CD4-positive, alpha-beta T cell (primary cell): ENCODE data around the gene LMBR1L. TPM values are rescaled to one million over a fixed set of nuclear protein-coding genes. Genes with fewer than 3 reads are reported as not detected.
A peak's percentile ranks its signal among the peaks of the same experiment; 100 is the strongest.

Experiments
- ATAC-seq: fragments of 200-7000 bp; cut with Tn5 transposase; one replicate; pipeline ENCODE4 v1.10.0; 2022; ENCODE audit warnings: mild to moderate bottlenecking; ENCODE audit not compliant: poor library complexity
- CTCF ChIA-PET: fragments of 350-600 bp; sonication (Branson Sonifier 250); formaldehyde crosslinking; loops from one replicate; lab custom pipeline; 2021; ENCODE audit warnings: antibody characterized with exemption, inconsistent platforms; lab: Charles Lee
- POLR2A ChIA-PET: fragments of 350-600 bp; sonication (Branson Sonifier 250); formaldehyde crosslinking; loops from one replicate; lab custom pipeline; 2021; ENCODE audit warnings: antibody characterized with exemption, inconsistent platforms; lab: Charles Lee
- DNase-seq, 14 experiments: peaks; one replicate each; pipeline ENCODE4 v3.0.0-alpha.2; 2013 to 2020; ENCODE audit warnings: mixed read lengths in 2 of 14
- H3K27ac ChIP-seq, 2 donors: one replicate each; pipeline versions ENCODE4 v1.5.1 to v1.7.0; 2013; ENCODE audit warnings: low read length in 2 of 2, low read depth in 1 of 2, mild to moderate bottlenecking in 1 of 2
- H3K27me3 ChIP-seq, 2 experiments: 1 replicate in 1 of 2; 2 replicates in 1 of 2; pipeline versions ENCODE4 v1.6.1 to v1.7.0; 2013; ENCODE audit warnings: low read length in 2 of 2, control low read depth in 1 of 2, mild to moderate bottlenecking in 1 of 2, moderate library complexity in 1 of 2; ENCODE audit not compliant: insufficient read depth in 2 of 2, control insufficient read depth in 1 of 2
- H3K36me3 ChIP-seq: one replicate; pipeline ENCODE4 v1.6.1; 2013; ENCODE audit warnings: low read length, control low read depth; ENCODE audit not compliant: insufficient read depth
- H3K4me1 ChIP-seq: one replicate; pipeline ENCODE4 v1.6.1; 2013; ENCODE audit warnings: low read length, control low read depth; ENCODE audit not compliant: insufficient read depth
- H3K4me3 ChIP-seq: one replicate; pipeline ENCODE4 v1.5.1; 2013; ENCODE audit warnings: mild to moderate bottlenecking, low read length, moderate library complexity
- H3K9me3 ChIP-seq, 2 experiments: 1 replicate in 1 of 2; 2 replicates in 1 of 2; pipeline versions ENCODE4 v1.6.1 to v1.7.0; 2013; ENCODE audit warnings: low read length in 2 of 2, mild to moderate bottlenecking in 2 of 2, control low read depth in 1 of 2, moderate library complexity in 1 of 2; ENCODE audit not compliant: control insufficient read depth in 1 of 2, insufficient read depth in 1 of 2
- H3K27ac Mint-ChIP-seq: one replicate; pipeline ENCODE4 v1.8.0; 2020; ENCODE audit warnings: mixed read lengths
- H3K27me3 Mint-ChIP-seq: one replicate; pipeline ENCODE4 v1.8.0; 2021; ENCODE audit warnings: mixed read lengths
- H3K36me3 Mint-ChIP-seq: one replicate; pipeline ENCODE4 v1.8.0; 2021; ENCODE audit warnings: low read depth, mixed read lengths
- H3K4me1 Mint-ChIP-seq: one replicate; pipeline ENCODE4 v1.8.0; 2021; ENCODE audit warnings: low read depth, mixed read lengths
- H3K4me3 Mint-ChIP-seq: one replicate; pipeline ENCODE4 v1.8.0; 2020; ENCODE audit warnings: mild to moderate bottlenecking, mixed read lengths
- H3K9me3 Mint-ChIP-seq: one replicate; pipeline ENCODE4 v1.8.0; 2020; ENCODE audit warnings: mixed read lengths
- CTCF ChIP-seq: fragments of 200-600 bp; IDR thresholded peaks from one replicate; pipeline ENCODE4 v1.8.0; 2022; ENCODE audit warnings: antibody characterized with exemption, mild to moderate bottlenecking
- intact Hi-C, 2 experiments: fragments of 100-400 bp; cut with DNase I in 1 of 2; cut with micrococcal nuclease in 1 of 2; formaldehyde crosslinking; loops; one replicate each; pipeline versions ENCODE4 v1.15.1 to v1.9.0; 2023 to 2025; cut with DNase I, micrococcal nuclease
- total RNA-seq, 174 experiments: library from RNA in 2 of 174; stranded (reverse) in 2 of 174; gene quantifications; one replicate each; pipeline ENCODE4 v1.2.3 and lab custom pipeline; 2021 to 2026

LMBR1L gene
- total RNA-seq, 2 experiments from 2014 or later, result 401 to 418 TPM

DNA sequence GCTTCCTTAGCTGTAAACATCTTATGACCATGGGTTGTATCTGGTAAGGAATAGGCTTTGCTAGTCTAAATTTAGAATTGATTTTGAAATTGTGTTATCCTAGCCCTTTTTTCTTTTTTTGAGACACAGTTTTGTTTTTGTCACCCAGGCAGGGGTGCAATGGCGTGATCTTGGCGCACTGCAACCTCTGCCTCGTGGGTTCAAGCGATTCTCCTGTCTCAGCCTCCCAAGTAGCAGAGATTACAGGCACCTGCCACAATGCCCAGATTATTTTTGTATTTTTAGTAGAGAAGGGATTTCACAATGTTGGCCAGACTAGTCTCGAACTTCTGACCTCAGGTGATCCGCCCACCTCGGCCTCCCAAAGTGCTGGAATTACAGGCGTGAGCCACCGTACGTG is 22.9 kb upstream of the LMBR1L start:
- ChIA-PET CTCF (interaction anchor here (4.4 kb wide), 1 partner anchor 102 kb away, joined by 20 read pairs; no protein-coding TSS in a partner anchor), POLR2A (interaction anchor here (4.6 to 4.7 kb wide), 2 partner anchors 25 to 55 kb away, joined by 178 to 374 read pairs; partner anchors contain the start of genes LMBR1L and TUBA1A)
- no peak overlapping the region for H3K27ac ChIP-seq
- no peaks in the 10 kb centered on the region for H3K9me3 ChIP-seq
- Mint-ChIP-seq H3K36me3 (peaks cover 26% of the 10 kb centered on the region), H3K4me3 (peak overlapping the region; percentile 20), H3K9me3 (no peaks in the 10 kb centered on the region), H3K27ac (peak overlapping the region; percentile 30), H3K27me3 (no peaks in the 10 kb centered on the region), H3K4me1 (peaks cover 34% of the 10 kb centered on the region)
- H3K27me3 ChIP-seq, result no peaks in the 10 kb centered on the region
- ATAC-seq (no peak), DNase-seq (no peak)
- no peak for TF ChIP-seq CTCF
- H3K4me3 ChIP-seq, result no peak overlapping the region
- peaks cover 9% of the 10 kb centered on the region for H3K36me3 ChIP-seq
- peaks cover 27% of the 10 kb centered on the region for H3K4me1 ChIP-seq
- intact Hi-C loops, result loop anchor here in 1 of 2 experiments (2.0 to 5.0 kb wide), 3 partner anchors 49 to 189 kb away; partner anchors contain the start of genes KMT2D and TROAP

DNA sequence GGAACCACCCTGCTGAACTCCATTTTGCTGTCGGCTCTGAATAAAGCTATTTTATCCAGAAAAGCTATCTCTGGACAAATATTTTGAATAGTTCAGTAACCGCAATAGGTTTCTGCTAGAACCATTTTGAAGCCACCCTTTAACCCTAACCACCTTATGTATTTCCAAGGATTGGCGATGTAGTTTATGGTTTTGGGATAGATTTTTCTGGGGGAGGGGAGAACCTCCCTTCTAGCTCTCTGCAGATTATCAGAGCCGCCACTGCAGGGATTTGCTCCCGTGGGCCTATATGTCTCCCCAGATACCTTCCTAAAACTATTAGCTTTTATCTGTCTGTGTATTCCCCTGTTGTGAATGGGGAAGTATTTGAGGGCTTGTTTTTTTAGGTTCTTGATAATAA is 22.4 kb upstream of the LMBR1L start:
- Histone ChIP-seq H3K27ac (no peak overlapping the region), H3K4me1 (peaks cover 27% of the 10 kb centered on the region), H3K4me3 (no peak overlapping the region), H3K36me3 (peaks cover 10% of the 10 kb centered on the region), H3K9me3 (no peaks in the 10 kb centered on the region), H3K27me3 (no peaks in the 10 kb centered on the region)
- H3K27ac Mint-ChIP-seq, result no peak overlapping the region
- POLR2A ChIA-PET, result interaction anchor here (3.4 to 4.7 kb wide), 3 partner anchors 24 to 56 kb away, joined by 42 to 374 read pairs (median 178); partner anchors contain the start of genes DHH, LMBR1L and TUBA1A
- no peak for TF ChIP-seq CTCF
- DNase-seq (no peak), ATAC-seq (no peak)
- H3K4me1 Mint-ChIP-seq, result peaks cover 35% of the 10 kb centered on the region
- CTCF ChIA-PET, result interaction anchor here (1.2 to 4.4 kb wide), 2 partner anchors 27 to 102 kb away, joined by 3 to 20 read pairs; no protein-coding TSS in a partner anchor
- peaks cover 28% of the 10 kb centered on the region for H3K36me3 Mint-ChIP-seq
- intact Hi-C loops, result loop anchor here in 1 of 2 experiments (2.0 to 5.0 kb wide), 3 partner anchors 50 to 189 kb away; partner anchors contain the start of genes KMT2D and TROAP
- no peak overlapping the region for H3K4me3 Mint-ChIP-seq
- no peaks in the 10 kb centered on the region for H3K9me3 Mint-ChIP-seq
- H3K27me3 Mint-ChIP-seq, result no peaks in the 10 kb centered on the region

DNA sequence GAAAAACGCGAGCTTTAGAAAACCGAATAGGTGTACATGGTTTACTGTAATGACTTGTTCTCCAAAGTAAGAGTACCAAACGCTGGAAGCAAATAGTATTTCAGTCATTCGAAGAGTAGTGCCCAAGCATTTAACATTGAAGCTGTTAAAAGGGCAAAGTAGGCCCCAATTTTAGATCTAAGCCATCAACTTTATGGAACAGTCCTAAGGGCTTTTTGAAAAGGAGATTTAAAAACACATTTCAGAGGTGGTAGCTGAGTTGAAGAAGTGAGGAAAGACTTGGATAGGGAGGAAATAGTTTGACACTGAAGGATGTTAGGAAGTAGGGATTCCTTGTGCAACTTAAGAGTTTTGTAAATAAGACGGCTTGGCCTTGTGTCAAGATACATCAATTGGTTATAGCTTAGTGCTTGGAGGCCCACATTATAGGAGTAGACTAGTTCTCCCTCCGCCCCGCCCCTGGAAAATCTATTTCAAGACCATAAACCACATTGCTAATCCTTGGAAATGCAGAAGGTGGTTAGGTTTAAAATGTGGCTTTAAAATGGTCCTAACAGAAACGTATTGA is 21.3 kb upstream of the LMBR1L start:
- Mint-ChIP-seq H3K36me3 (peaks cover 38% of the 10 kb centered on the region), H3K4me3 (peak overlapping the region; percentile 88), H3K27me3 (no peaks in the 10 kb centered on the region), H3K4me1 (peaks cover 45% of the 10 kb centered on the region), H3K9me3 (no peaks in the 10 kb centered on the region), H3K27ac (peak overlapping the region; percentile 98)
- Histone ChIP-seq H3K27me3 (no peaks in the 10 kb centered on the region), H3K4me3 (peak overlapping the region; percentile 45), H3K36me3 (peaks cover 20% of the 10 kb centered on the region), H3K27ac (peak overlapping the region; percentile 23 to 56), H3K9me3 (no peaks in the 10 kb centered on the region), H3K4me1 (peaks cover 33% of the 10 kb centered on the region)
- ChIA-PET POLR2A (interaction anchor here (0.6 to 4.7 kb wide), 27 partner anchors 8 to 980 kb away, joined by 3 to 374 read pairs (median 9); partner anchors contain the start of genes ARF3, COX14, DHH and FKBP11), CTCF (interaction anchor here (1.0 to 4.4 kb wide), 7 partner anchors 22 to 103 kb away, joined by 3 to 38 read pairs (median 14); partner anchors contain the start of genes LMBR1L and TUBA1A)
- intact Hi-C loops, result loop anchor here (1.0 to 5.0 kb wide), 7 partner anchors 21 to 415 kb away; partner anchors contain the start of genes CCNT1 (in 1 of the 2), KMT2D (in 1 of the 2), LMBR1L (in 1 of the 2) and TROAP (in 1 of the 2)
- TF ChIP-seq CTCF, result no peak
- DNase-seq (no peak), ATAC-seq (no peak)
